ENCODE measurements around the gene FGD5.

FGD5 gene

GRCh38 chr3:14907043-14907966, 88.5 kb downstream of the FGD5 start:
- no peak for DNase-seq (ENCODE audit: low spot score)

DNA sequence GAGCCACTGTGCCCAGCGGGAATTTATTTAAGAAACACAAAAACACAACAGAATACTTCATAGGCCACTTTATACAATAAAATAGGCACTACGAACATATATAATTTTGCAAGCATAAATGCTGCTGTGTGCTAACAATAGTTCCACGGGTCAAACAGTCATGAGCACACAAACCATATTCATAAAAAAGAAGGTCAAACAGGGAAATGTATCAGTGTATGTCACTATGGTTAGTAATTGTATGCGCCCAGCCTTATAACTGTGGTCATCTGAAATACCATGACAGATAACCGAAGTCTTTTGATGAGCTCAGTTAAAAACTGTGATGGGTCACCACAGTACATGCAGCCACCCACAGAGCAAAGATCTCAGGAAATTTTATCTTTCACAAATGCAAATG, 90.5 kb downstream of the FGD5 start:
- DNase-seq (ENCODE audit: low spot score): no peak

DNA sequence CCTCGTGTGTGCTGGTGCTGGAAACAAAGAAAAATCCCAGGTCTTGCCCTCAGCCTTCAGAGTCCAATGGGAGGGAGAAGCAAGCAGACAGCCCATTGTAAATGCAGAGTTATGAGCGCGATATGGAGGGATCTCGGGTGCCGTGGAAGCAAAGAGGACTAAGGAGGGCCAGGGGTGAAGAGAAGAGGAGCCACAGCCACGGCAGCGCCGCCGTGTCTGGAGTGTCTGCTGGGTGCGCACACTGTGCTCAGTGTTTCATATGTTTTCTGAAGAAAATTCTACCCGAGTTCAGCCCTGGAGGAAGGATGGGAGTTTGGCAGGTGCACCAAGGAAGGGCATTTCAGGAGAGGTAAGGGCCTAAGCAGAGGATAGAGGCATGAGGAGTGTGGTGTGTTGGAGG, 92.9 kb downstream of the FGD5 start:
- DNase-seq (ENCODE audit: low spot score): no peak

- no peak for DNase-seq (ENCODE audit: low spot score)
Observed at GRCh38 chr3:14913071-14913925, 94.5 kb downstream of the FGD5 start.

DNA sequence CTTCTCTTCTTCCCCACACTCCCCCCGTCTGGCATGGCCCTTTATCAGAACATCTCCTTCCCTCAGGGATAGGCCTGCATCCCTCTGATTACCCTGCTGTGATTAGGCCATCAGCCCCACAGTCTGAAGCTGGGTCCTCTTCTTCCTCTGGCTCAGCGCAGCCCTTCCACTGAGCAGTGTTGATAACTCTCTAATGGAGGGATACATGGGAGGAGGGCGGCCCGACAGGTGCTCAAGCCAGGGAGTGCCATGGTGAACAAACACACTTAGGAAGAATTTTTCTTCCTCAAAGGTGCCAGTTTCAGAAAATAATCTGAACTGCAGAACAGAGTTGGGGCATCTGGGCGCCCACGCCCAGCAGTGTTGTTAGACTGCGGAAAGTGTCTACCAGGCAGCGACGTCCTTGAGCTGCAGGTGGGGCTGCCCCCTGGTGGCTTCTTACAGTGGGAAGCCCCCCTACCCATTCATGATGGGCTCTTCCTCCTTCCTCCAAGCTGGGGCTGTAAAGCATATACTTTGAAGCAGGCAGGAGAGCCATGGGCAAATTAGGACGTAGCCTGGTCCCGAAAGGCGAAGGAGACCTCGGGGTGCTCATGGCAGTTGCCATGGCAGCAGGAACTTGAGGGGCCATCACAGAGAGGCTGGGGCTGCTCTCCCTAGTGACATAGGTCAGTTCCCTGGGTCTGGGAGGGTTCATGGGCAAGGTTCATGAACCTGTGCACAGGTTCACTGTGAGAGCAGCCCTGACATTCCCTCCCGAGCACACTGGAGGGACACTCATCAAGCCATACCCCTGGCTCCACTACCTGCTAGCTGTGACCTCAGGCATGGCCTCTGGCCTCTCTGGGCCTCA, 95.4 kb downstream of the FGD5 start:
- DNase-seq (ENCODE audit: low spot score): no peak

GRCh38 chr3:14914779-14915117, 96.0 kb downstream of the FGD5 start:
- DNase-seq (ENCODE audit: low spot score): no peak

- DNase-seq (ENCODE audit: low spot score): no peak
Observed at GRCh38 chr3:14915636-14916222, 97.0 kb downstream of the FGD5 start.

GRCh38 chr3:14918356-14918860, 99.6 kb downstream of the FGD5 start:
- no peak for DNase-seq (ENCODE audit: low spot score)

DNA sequence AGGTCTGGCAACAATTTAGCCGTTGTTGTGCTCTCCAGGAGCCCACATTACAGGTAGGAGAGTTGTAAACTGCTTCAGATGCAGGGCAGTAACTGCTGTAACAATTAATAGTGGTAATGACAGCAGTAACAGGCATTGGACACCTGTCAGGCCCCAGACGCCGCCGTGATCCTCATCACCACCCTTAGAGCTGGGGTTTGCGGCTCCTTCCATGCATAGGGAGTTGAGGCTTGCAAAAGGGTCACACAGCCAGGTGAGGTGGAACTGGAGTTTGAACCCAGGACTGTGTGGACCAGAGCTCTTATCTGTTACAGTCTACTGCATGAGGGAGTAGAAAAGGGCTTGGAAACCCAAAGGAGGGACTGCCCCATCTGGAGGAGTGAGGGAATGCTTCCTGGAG, 101.8 kb downstream of the FGD5 start:
- no peak for DNase-seq (ENCODE audit: low spot score)

DNA sequence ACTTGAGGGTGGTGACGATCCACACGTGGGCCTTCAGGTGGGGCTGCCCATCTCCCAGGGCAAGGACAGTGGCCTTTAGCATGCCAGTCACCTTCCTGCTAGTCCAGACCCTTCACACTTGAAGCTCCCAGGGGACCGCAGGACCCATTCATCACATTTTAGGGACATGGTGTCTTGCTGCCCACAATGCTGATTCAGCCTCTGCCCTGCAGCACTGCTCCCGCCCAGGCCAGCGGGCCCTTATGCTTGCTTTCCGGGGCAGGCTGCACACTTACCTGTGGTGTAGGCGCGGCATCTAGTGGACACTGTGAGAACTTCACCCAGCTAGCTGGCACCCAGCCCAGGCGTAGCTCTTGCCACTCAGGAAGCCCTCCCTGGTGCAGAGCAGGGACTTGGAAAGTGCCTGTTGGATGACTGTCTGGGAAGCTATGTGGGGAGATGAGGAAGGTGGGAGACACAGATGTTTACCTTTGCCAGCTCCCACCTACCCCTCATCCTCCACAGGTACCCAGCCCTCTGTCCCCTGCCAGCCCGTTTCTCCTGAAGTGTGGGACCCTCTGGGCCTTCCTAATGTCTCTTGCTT, 102.4 kb downstream of the FGD5 start:
- DNase-seq (ENCODE audit: low spot score): peak; percentile 93

DNA sequence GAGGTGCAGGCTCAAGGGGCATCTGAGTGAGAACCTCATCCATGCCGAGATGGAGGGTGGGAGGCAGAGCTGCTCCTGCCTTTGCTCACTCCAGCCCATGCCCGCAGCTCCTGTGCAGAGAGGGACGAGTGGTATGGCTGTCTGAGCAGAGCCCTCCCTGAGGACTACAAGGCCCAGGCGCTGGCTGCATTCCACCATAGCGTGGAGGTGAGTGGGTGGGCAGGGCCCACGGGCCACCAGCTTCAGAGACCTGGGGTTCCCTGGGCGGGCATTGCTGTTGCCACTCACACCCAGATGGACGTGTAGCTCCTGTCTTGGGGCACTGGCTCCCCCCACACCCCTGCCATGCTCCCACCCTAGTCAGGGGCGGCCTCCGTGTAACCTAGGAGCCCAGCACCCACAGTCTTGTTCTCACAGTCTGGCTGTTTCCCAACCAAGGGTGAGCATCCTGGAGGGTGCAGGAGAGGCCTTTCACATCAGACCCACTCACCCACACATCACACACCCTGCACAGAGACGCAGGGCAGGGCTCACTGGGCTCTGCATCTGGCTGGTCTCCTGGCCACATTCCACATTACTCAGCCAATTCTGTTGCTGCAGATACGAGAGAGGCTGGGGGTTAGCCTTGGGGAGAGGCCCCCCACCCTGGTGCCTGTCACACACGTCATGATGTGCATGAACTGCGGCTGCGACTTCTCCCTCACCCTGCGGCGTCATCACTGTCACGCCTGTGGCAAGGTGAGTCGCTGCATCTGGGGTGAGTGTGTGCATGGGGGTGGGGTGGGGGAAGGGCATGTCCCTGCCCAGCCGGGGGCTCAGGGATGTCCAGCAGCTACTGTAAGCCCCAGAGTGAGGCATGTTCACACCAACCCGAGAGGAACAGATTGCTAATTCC, 103.3 kb downstream of the FGD5 start:
- DNase-seq (ENCODE audit: low spot score): no peak

- DNase-seq (ENCODE audit: low spot score): no peak
Observed at GRCh38 chr3:14922863-14923262, 104.1 kb downstream of the FGD5 start.

- DNase-seq (ENCODE audit: low spot score): no peak
Observed at GRCh38 chr3:14923476-14923875, 104.7 kb downstream of the FGD5 start.

GRCh38 chr3:14925729-14926591, 107.2 kb downstream of the FGD5 start:
- DNase-seq (ENCODE audit: low spot score): peak; percentile 80

DNA sequence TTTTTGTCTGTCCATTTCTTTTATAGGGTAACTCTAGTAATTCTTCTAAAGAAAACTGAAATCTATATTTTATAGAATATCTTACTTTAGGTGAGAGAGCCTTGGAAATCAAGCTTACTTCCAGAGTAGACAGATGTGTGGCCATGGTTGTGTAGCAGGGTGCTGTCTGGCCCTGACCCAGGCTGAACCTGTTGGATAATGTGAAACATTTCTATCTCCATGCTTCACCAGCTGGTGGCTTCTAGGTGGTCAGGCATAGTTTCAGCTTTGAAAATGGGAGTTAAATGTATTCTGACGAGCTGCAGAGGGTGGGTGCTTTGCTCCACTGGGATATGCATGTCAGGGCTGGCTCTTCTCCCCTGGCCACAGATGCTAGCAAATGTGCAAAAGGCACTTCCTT, 107.8 kb downstream of the FGD5 start:
- no peak for DNase-seq (ENCODE audit: low spot score)

DNA sequence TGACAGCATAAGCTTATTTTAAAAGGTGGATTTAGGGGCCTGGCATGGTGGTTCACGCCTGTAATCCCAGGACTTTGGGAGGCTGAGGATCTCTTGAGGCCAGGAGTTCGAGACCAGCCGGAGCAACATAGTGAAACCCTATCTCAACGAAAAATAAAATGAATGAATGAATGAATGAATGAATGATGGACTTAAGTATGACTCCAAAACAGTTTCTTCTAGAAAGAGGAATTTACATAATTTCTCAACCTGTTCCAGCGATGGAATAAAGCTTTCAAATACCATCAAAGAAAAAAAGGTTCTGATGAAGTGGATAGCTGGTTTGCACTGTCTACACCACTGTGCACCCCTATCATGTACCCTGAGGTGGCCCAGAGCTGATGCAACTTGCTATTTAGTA, 108.5 kb downstream of the FGD5 start:
- DNase-seq (ENCODE audit: low spot score): no peak

GRCh38 chr3:14929310-14930074, 110.7 kb downstream of the FGD5 start:
- no peak for DNase-seq (ENCODE audit: low spot score)

GRCh38 chr3:14933820-14934425, 115.2 kb downstream of the FGD5 start:
- DNase-seq (ENCODE audit: low spot score): no peak
